ENCODE results near the gene KCNIP4.
"Not testable (repeated sequence)": the region's sequence is repeated elsewhere in the genome, so short reads cannot be mapped to it uniquely, and the experiment has no call there.

The KCNIP4 gene

DNA sequence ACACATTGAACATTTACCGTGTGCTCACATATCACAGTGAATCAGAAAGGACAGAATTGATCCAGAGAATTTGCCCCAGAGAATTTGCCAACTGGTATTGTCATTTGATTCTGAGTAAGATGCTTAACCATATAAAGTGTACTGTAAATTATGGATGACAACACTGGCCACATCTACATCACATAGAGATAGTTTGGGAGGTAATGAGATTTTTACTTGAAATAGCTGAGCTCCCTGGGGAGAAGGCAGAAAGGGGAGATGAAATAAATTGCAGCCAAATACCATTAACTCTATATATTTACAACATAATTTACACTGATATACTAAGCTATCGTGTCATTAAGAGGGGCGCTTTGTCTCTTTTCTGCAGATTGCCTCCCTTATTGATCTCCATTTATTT lies 564.0 kb downstream of the KCNIP4 start:
- Mint-ChIP-seq H3K27me3 (no peaks in the 10 kb centered on the region), H3K36me3 (ENCODE audit: low read depth) (no peaks in the 10 kb centered on the region), H3K27ac (no peak overlapping the region)

DNA sequence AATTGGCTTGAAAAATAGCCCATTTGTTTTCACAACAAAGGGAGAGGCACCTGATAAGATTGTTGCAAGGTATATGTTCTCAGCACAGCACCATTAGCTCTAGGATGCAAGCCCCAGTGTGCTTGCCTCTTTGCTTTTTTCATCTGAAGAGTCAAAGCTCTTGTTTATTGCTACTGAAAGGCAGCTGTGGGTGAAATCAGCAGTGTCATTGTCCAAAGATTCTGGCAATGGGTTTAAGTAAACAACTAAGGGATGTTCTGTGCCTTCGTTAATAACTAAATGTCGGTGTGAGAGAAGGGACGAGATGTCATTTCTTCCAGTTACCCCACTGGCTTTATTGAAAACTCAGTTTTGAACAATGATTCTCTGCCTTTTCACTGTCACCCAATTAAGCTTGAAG lies 567.7 kb downstream of the KCNIP4 start:
- DNase-seq (no peak), ATAC-seq (no peak)
- no peaks in the 10 kb centered on the region for H3K4me1 Mint-ChIP-seq
- H3K27me3 Mint-ChIP-seq, result no peaks in the 10 kb centered on the region
- H3K4me3 Mint-ChIP-seq, result no peak overlapping the region
- peaks cover 8% of the 10 kb centered on the region for H3K9me3 Mint-ChIP-seq
- no peak overlapping the region for H3K27ac Mint-ChIP-seq
- no peaks in the 10 kb centered on the region for H3K36me3 Mint-ChIP-seq (ENCODE audit: low read depth)

More for the DNA sequence above, 564.0 kb downstream of the KCNIP4 start:
- H3K4me3 Mint-ChIP-seq, result no peak overlapping the region
- no peaks in the 10 kb centered on the region for H3K4me1 Mint-ChIP-seq
- ATAC-seq (no peak), DNase-seq (no peak)
- H3K9me3 Mint-ChIP-seq, result peaks cover 8% of the 10 kb centered on the region

DNA sequence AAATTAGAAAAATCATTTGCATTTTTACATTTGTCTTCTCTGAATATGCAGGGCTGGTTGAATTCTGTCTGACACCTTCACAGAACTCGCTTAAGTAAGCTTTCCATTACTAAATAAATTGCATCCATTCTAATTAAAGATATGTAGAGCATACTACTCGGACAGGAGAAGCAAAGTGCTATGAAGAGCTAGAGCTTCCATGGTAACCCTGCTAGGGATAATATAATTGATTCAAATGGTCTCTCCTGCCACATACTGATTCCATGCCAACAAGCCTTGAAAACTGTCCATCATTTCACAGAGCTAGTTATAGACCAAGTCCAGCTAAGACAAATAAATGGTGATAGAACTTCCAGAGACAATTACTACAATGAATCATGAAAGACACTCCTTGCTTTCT lies 571.5 kb downstream of the KCNIP4 start:
- H3K27me3 Mint-ChIP-seq, result no peaks in the 10 kb centered on the region
- H3K36me3 Mint-ChIP-seq (ENCODE audit: low read depth), result no peaks in the 10 kb centered on the region
- no peaks in the 10 kb centered on the region for H3K4me1 Mint-ChIP-seq

DNA sequence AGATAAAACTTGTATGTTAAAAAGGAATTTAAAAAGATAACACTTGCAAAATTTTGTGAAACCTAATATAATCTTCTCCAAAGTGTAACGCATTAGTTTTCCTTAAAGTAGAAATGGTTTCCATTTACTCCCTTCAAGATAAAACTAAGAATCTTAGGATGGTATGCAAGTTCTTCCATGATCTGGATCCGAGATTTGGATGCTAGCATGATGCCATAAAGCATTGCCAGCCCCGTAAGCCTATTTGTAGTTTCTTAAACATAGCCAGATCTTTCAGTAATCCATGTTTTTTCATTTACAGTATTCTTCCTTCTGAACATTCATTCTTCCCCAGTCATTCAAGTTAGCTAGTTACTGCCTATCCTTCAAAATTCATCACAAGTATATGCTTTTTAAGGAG lies 572.4 kb downstream of the KCNIP4 start:
- H3K9me3 Mint-ChIP-seq, result peaks cover 7% of the 10 kb centered on the region
- ATAC-seq (no peak), DNase-seq (no peak)
- no peak overlapping the region for H3K27ac Mint-ChIP-seq
- H3K4me1 Mint-ChIP-seq, result no peaks in the 10 kb centered on the region
- no peaks in the 10 kb centered on the region for H3K27me3 Mint-ChIP-seq
- no peaks in the 10 kb centered on the region for H3K36me3 Mint-ChIP-seq (ENCODE audit: low read depth)
- no peak overlapping the region for H3K4me3 Mint-ChIP-seq

More for the DNA sequence above, 571.5 kb downstream of the KCNIP4 start:
- no peak for DNase-seq
- no peak for ATAC-seq
- H3K27ac Mint-ChIP-seq, result no peak overlapping the region
- no peak overlapping the region for H3K4me3 Mint-ChIP-seq
- peaks cover 7% of the 10 kb centered on the region for H3K9me3 Mint-ChIP-seq

DNA sequence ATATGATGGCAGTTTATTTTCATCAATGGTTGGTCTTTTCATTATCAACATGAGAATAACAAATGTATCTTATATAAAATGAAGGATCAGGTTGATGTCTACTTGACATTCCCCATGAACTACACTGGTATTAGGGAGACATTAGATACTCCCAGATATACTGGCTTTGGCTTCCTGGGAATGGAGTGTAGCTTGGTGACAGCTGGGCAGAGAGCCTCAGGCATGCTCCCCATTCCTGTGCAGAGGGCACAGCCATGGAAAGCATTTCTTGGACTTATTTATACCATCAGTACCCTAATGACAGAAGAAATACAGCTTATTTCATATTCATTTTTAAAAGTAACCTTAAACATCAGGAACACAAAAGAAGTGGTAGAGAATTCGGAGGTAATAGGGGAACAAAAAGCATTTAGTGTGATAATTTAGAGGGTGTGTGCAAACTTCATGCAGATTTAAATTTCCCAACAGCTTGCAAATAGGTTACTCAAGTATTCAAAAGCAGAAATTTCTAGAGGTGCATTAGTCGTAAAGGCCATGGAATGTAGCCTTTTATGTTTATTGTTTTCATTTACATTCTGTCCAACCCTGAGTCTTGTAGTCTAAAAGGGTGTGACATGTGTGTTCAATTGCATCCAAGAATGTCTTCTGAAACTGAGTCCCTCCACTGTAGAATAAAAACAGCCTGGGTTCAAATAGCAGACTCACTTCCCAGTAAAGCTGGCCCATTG lies 573.8 kb downstream of the KCNIP4 start:
- no peak for DNase-seq
- no peak overlapping the region for H3K27ac Mint-ChIP-seq
- no peaks in the 10 kb centered on the region for H3K36me3 Mint-ChIP-seq (ENCODE audit: low read depth)
- no peaks in the 10 kb centered on the region for H3K4me1 Mint-ChIP-seq
- ATAC-seq, result no peak
- H3K4me3 Mint-ChIP-seq, result no peak overlapping the region
- no peaks in the 10 kb centered on the region for H3K27me3 Mint-ChIP-seq
- H3K9me3 Mint-ChIP-seq, result peaks cover 7% of the 10 kb centered on the region

DNA sequence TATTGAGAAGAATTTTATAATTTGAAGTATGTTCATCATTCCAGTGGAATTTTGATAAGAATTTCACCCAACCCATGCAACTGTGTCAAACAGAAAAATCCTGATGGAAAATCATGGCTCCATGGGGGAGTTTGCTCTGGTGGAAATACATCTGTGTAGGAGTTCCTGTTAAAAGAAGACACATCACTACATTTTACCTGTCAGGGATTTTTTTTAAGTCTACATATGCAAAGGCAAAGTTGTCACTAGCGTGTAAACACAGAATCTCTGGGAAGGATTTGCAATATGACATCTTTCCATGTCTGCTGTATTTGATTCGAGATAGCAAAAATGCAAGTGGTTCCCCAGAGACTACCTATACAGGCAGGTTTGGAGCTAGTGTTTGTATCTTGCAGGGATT lies 581.0 kb downstream of the KCNIP4 start:
- Mint-ChIP-seq H3K27me3 (no peaks in the 10 kb centered on the region), H3K4me1 (no peaks in the 10 kb centered on the region), H3K27ac (no peak overlapping the region), H3K4me3 (no peak overlapping the region), H3K36me3 (ENCODE audit: low read depth) (no peaks in the 10 kb centered on the region), H3K9me3 (peaks cover 6% of the 10 kb centered on the region)
- ATAC-seq, result no peak
- no peak for DNase-seq

DNA sequence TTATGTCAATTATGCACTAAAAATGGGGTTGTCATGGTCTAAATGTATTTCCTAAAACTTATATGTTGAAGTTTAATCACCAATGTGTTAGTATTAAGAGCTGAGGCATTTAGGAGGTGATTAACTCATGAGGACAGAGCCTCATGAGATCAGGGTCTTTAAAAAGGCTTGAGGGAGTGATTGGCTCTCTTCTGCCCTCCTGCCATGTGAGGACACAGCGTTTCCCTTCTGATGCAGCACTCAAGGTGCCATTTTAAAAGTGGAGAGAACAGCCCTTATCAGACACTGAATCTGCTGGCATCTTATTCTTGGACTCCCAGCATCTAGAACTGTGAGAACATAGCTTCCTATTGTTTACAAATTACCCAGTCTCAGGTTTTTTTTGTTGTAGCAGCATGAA lies 581.7 kb downstream of the KCNIP4 start:
- no peak for ATAC-seq
- no peak overlapping the region for H3K4me3 Mint-ChIP-seq
- no peaks in the 10 kb centered on the region for H3K4me1 Mint-ChIP-seq
- no peak for DNase-seq
- no peak overlapping the region for H3K27ac Mint-ChIP-seq
- no peaks in the 10 kb centered on the region for H3K27me3 Mint-ChIP-seq
- H3K36me3 Mint-ChIP-seq (ENCODE audit: low read depth), result no peaks in the 10 kb centered on the region
- peaks cover 3% of the 10 kb centered on the region for H3K9me3 Mint-ChIP-seq

GRCh38 chr4:21366312-21366711 lies 582.3 kb downstream of the KCNIP4 start:
- ATAC-seq (no peak), DNase-seq (no peak)
- Mint-ChIP-seq H3K4me3 (no peak overlapping the region), H3K36me3 (ENCODE audit: low read depth) (no peaks in the 10 kb centered on the region), H3K4me1 (no peaks in the 10 kb centered on the region), H3K27me3 (no peaks in the 10 kb centered on the region), H3K9me3 (peaks cover 3% of the 10 kb centered on the region), H3K27ac (no peak overlapping the region)

GRCh38 chr4:21363701-21364100 lies 584.9 kb downstream of the KCNIP4 start:
- Mint-ChIP-seq H3K36me3 (ENCODE audit: low read depth) (no peaks in the 10 kb centered on the region), H3K4me3 (no peak overlapping the region), H3K27me3 (no peaks in the 10 kb centered on the region), H3K4me1 (no peaks in the 10 kb centered on the region), H3K9me3 (peaks cover 3% of the 10 kb centered on the region), H3K27ac (no peak overlapping the region)
- ATAC-seq (no peak), DNase-seq (no peak)

DNA sequence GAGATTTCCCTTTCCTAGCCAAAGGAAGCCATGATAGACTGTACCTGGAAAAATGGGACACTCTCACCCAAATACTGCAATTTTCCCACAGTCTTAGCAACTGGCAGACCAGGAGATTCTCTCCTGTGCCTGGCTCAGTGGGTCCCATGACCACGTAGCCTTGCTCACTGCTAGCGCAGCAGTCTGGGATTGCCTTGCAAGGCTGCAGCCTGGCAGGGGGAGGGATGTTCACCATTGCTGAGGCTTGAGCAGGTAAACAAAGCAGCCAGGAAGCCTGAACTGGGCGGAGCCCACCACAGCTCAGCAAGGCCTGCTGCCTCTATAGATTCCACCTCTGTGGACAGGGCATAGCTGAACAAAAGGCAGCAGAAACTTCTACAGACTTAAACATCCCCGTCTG lies 596.2 kb downstream of the KCNIP4 start:
- H3K4me3 Mint-ChIP-seq; H3K36me3 Mint-ChIP-seq (ENCODE audit: low read depth); DNase-seq; H3K4me1 Mint-ChIP-seq; H3K27me3 Mint-ChIP-seq; ATAC-seq; H3K27ac Mint-ChIP-seq: not testable (repeated sequence)
- peaks cover 21% of the 10 kb centered on the region for H3K9me3 Mint-ChIP-seq

DNA sequence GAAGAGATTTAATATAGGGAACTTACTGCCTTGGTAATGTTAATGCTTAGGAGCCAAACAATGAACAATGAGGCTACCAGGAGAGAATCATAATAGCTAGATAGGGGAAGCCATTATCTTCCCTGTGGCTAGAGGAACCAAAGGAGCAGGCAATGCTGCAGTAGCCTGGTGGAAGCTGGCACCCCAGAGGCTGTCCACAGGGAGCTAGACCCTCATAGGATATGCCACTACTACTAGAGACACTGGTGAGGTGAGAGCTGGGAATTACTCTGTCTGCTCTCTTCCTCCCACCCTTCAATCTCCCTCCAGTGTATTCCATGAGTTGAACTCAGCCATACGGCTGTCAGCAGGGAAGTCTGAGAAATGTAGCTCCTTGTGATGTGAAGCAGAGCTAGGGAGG lies 601.4 kb downstream of the KCNIP4 start:
- Mint-ChIP-seq H3K27ac (no peak overlapping the region), H3K4me3 (no peak overlapping the region), H3K9me3 (peaks cover 12% of the 10 kb centered on the region), H3K4me1 (no peaks in the 10 kb centered on the region), H3K27me3 (no peaks in the 10 kb centered on the region), H3K36me3 (ENCODE audit: low read depth) (no peaks in the 10 kb centered on the region)
- DNase-seq (no peak), ATAC-seq (no peak)

GRCh38 chr4:21327976-21328700 lies 620.4 kb downstream of the KCNIP4 start:
- no peak for ATAC-seq
- no peak overlapping the region for H3K27ac Mint-ChIP-seq
- peaks cover 29% of the 10 kb centered on the region for H3K9me3 Mint-ChIP-seq
- no peaks in the 10 kb centered on the region for H3K36me3 Mint-ChIP-seq (ENCODE audit: low read depth)
- no peaks in the 10 kb centered on the region for H3K27me3 Mint-ChIP-seq
- H3K4me3 Mint-ChIP-seq, result no peak overlapping the region
- no peaks in the 10 kb centered on the region for H3K4me1 Mint-ChIP-seq
- no peak for DNase-seq

GRCh38 chr4:21320034-21320433 lies 628.5 kb downstream of the KCNIP4 start:
- H3K27ac Mint-ChIP-seq, result no peak overlapping the region

GRCh38 chr4:21307709-21308108 lies 640.9 kb downstream of the KCNIP4 start:
- H3K27ac Mint-ChIP-seq, result no peak overlapping the region
- no peaks in the 10 kb centered on the region for H3K4me1 Mint-ChIP-seq
- ATAC-seq (no peak), DNase-seq (no peak)
- no peaks in the 10 kb centered on the region for H3K36me3 Mint-ChIP-seq (ENCODE audit: low read depth)
- H3K27me3 Mint-ChIP-seq, result peaks cover 17% of the 10 kb centered on the region
- H3K4me3 Mint-ChIP-seq, result no peak overlapping the region
- peaks cover 4% of the 10 kb centered on the region for H3K9me3 Mint-ChIP-seq

More at GRCh38 chr4:21320034-21320433, 628.5 kb downstream of the KCNIP4 start:
- Mint-ChIP-seq H3K9me3 (peaks cover 29% of the 10 kb centered on the region), H3K4me3 (no peak overlapping the region), H3K36me3 (ENCODE audit: low read depth) (no peaks in the 10 kb centered on the region), H3K27me3 (no peaks in the 10 kb centered on the region), H3K4me1 (no peaks in the 10 kb centered on the region)
- ATAC-seq (no peak), DNase-seq (no peak)

DNA sequence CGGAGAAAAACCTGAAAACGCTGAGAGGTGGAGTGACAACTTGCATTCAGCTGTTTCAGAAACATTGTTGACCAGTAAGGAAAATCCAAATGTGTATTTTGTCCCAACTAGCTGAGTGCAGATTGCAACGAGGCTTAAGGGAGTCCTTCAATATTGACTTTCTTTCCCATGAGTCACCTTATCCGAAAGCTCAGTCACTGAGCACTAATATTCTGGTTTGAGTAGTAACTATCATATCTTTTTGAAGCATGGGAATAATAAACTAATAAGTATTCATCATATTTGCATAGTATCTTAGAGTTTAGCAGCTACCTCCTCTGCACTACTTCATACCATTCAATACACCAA lies 644.1 kb downstream of the KCNIP4 start:
- H3K9me3 Mint-ChIP-seq, result peaks cover under 1% of the 10 kb centered on the region
- DNase-seq, result no peak
- ATAC-seq, result no peak
- H3K4me1 Mint-ChIP-seq, result no peaks in the 10 kb centered on the region
- H3K27ac Mint-ChIP-seq, result no peak overlapping the region
- H3K27me3 Mint-ChIP-seq, result peaks cover 19% of the 10 kb centered on the region
- no peak overlapping the region for H3K4me3 Mint-ChIP-seq
- H3K36me3 Mint-ChIP-seq (ENCODE audit: low read depth), result no peaks in the 10 kb centered on the region
